CD14-positive monocyte (primary cell): ENCODE measurements around the gene SCN2A. TPM values are rescaled to one million over a fixed set of nuclear protein-coding genes. Genes with fewer than 3 reads are reported as not detected.

Source experiments
- DNase-seq, 3 donors: peaks; one replicate each; pipeline ENCODE4 v3.0.0-alpha.2; 2011 to 2022
- H2AFZ ChIP-seq: 2 replicates; pipeline ENCODE4 v1.6.0; 2012; ENCODE audit warnings: mild to moderate bottlenecking, low read depth, low read length, inconsistent platforms; ENCODE audit not compliant: insufficient read depth, poor library complexity, severe bottlenecking
- H3K27ac ChIP-seq, 2 donors: 1 replicate in 1 of 2; 2 replicates in 1 of 2; pipeline ENCODE4 v1.5.1; 2012 to 2013; ENCODE audit warnings: low read length in 2 of 2, control low read depth in 1 of 2, inconsistent platforms in 1 of 2, low read depth in 1 of 2, mild to moderate bottlenecking in 1 of 2
- H3K27me3 ChIP-seq, 2 donors: one replicate each; pipeline versions ENCODE4 v1.6.0 to v1.6.1; 2011 to 2013; ENCODE audit warnings: low read length in 2 of 2; ENCODE audit not compliant: control insufficient read depth in 2 of 2, insufficient read depth in 2 of 2
- H3K36me3 ChIP-seq, 2 donors: replicated peaks in 1 of 2; 1 replicate in 1 of 2; 2 replicates in 1 of 2; pipeline versions ENCODE4 v1.5.1 to v1.6.1; 2012 to 2013; ENCODE audit warnings: low read length in 2 of 2, control low read depth in 1 of 2, inconsistent platforms in 1 of 2, mild to moderate bottlenecking in 1 of 2; ENCODE audit not compliant: insufficient read depth in 2 of 2, control insufficient read depth in 1 of 2
- H3K4me1 ChIP-seq, 2 donors: 1 replicate in 1 of 2; 2 replicates in 1 of 2; pipeline versions ENCODE4 v1.5.1 to v1.6.1; 2012 to 2013; ENCODE audit warnings: low read length in 2 of 2, control low read depth in 1 of 2, inconsistent platforms in 1 of 2, mild to moderate bottlenecking in 1 of 2, moderate library complexity in 1 of 2; ENCODE audit not compliant: insufficient read depth in 2 of 2, control insufficient read depth in 1 of 2
- H3K4me2 ChIP-seq: replicated peaks from 2 replicates; pipeline ENCODE3; 2012; ENCODE audit warnings: low read length, moderate library complexity, mild to moderate bottlenecking; ENCODE audit not compliant: poor library complexity, severe bottlenecking; ENCODE audit errors: extremely low read depth
- H3K4me3 ChIP-seq, 3 experiments: fragments of 200-600 bp in 1 of 3; sonication (generic) in 1 of 3; replicated peaks in 1 of 3; 1 replicate in 2 of 3; 2 replicates in 1 of 3; pipeline ENCODE4 v1.5.1; 2011 to 2013; ENCODE audit warnings: low read length in 3 of 3, mild to moderate bottlenecking in 3 of 3, control low read depth in 2 of 3, low read depth in 2 of 3, inconsistent platforms in 1 of 3, moderate library complexity in 1 of 3
- H3K79me2 ChIP-seq: 2 replicates; pipeline ENCODE4 v1.6.0; 2012; ENCODE audit warnings: mild to moderate bottlenecking, control low read depth, inconsistent platforms, low read length, moderate library complexity; ENCODE audit not compliant: insufficient read depth
- H3K9ac ChIP-seq: 2 replicates; pipeline ENCODE4 v1.6.0; 2017; ENCODE audit warnings: low read length, mild to moderate bottlenecking; ENCODE audit not compliant: insufficient read depth, poor library complexity, severe bottlenecking
- H3K9me3 ChIP-seq, 2 donors: replicated peaks in 1 of 2; 1 replicate in 1 of 2; 2 replicates in 1 of 2; pipeline versions ENCODE4 v1.5.1 to v1.6.1; 2012 to 2013; ENCODE audit warnings: low read length in 2 of 2, control low read depth in 1 of 2; ENCODE audit not compliant: control insufficient read depth in 1 of 2, insufficient read depth in 1 of 2
- H4K20me1 ChIP-seq: 2 replicates; pipeline ENCODE4 v1.6.0; 2012; ENCODE audit warnings: mild to moderate bottlenecking, low read length, control low read depth, moderate library complexity; ENCODE audit not compliant: insufficient read depth
- H3K27ac Mint-ChIP-seq, 7 donors: one replicate each; pipeline ENCODE4 v1.8.0; 2020; ENCODE audit warnings: mild to moderate bottlenecking in 7 of 7, mixed read lengths in 7 of 7, moderate library complexity in 6 of 7, inconsistent platforms in 2 of 7
- H3K27me3 Mint-ChIP-seq, 3 donors: one replicate each; pipeline ENCODE4 v1.8.0; 2021 to 2022; ENCODE audit warnings: low read depth in 3 of 3, mild to moderate bottlenecking in 3 of 3, mixed read lengths in 3 of 3, moderate library complexity in 3 of 3, inconsistent platforms in 1 of 3
- H3K36me3 Mint-ChIP-seq, 2 donors: one replicate each; pipeline ENCODE4 v1.8.0; 2020; ENCODE audit warnings: mixed read lengths in 2 of 2, inconsistent platforms in 1 of 2, mild to moderate bottlenecking in 1 of 2
- H3K4me1 Mint-ChIP-seq: one replicate; pipeline ENCODE4 v1.8.0; 2020; ENCODE audit warnings: mild to moderate bottlenecking, mixed read lengths
- H3K4me3 Mint-ChIP-seq, 2 donors: one replicate each; pipeline ENCODE4 v1.8.0; 2020; ENCODE audit warnings: mild to moderate bottlenecking in 2 of 2, mixed read lengths in 2 of 2, moderate library complexity in 1 of 2
- H3K9me3 Mint-ChIP-seq, 7 donors: one replicate each; pipeline ENCODE4 v1.8.0; 2020 to 2022; ENCODE audit warnings: mixed read lengths in 7 of 7, mild to moderate bottlenecking in 6 of 7, moderate library complexity in 6 of 7, inconsistent platforms in 2 of 7
- WGBS: methylation state at CpG from one replicate; pipeline ENCODE4 v1.1.5; 2013; ENCODE audit warnings: missing lambda C conversion rate; ENCODE audit not compliant: insufficient coverage; 5-methylcytosine and 5-hydroxymethylcytosine counted together
- intact Hi-C, 2 donors: fragments of 100-400 bp; cut with micrococcal nuclease; formaldehyde crosslinking; loops; one replicate each; pipeline versions ENCODE4 v1.15.0 to v1.15.1; 2023
- polyA plus RNA-seq, 3 donors: library from polyadenylated mRNA; depleted of rRNA in 1 of 3; unstranded in 2 of 3; stranded (reverse) in 1 of 3; fragments of 300-500 nt in 2 of 3; fragments of >200 nt in 1 of 3; fragmentation: Illumina TruSeq in 2 of 3; gene quantifications; 1 replicate in 2 of 3; 2 replicates in 1 of 3; pipeline ENCODE4 v1.2.3, GENCODE V29; 2012 to 2021
- TF ChIP-seq, protein P1 (sequence below): fragments of 200-600 bp; IDR thresholded peaks from one replicate; pipeline ENCODE4 v1.8.0; 2022; ENCODE audit warnings: antibody characterized with exemption, mild to moderate bottlenecking

The SCN2A gene
- polyA plus RNA-seq, 3 donors: not detected

- no peak overlapping the region for H3K4me2 ChIP-seq
- intact Hi-C loops: no loop called here
- peaks cover 0 to 16% of the 10 kb centered on the region in 2 donors for H3K9me3 ChIP-seq
- no peaks in the 10 kb centered on the region for H4K20me1 ChIP-seq
- no peak overlapping the region for H3K4me3 Mint-ChIP-seq
- H2AFZ ChIP-seq: no peak overlapping the region
- 0% methylated on average over 1 of the region's 1 CpG for WGBS
- no peaks in the 10 kb centered on the region for H3K4me1 ChIP-seq
- no peaks in the 10 kb centered on the region for H3K27me3 Mint-ChIP-seq
- H3K36me3 ChIP-seq: no peaks in the 10 kb centered on the region
- no peaks in the 10 kb centered on the region for H3K27me3 ChIP-seq
- no peak for DNase-seq
- no peak overlapping the region for H3K27ac Mint-ChIP-seq
- no peak overlapping the region for H3K4me3 ChIP-seq
- TF ChIP-seq, protein P1, sequence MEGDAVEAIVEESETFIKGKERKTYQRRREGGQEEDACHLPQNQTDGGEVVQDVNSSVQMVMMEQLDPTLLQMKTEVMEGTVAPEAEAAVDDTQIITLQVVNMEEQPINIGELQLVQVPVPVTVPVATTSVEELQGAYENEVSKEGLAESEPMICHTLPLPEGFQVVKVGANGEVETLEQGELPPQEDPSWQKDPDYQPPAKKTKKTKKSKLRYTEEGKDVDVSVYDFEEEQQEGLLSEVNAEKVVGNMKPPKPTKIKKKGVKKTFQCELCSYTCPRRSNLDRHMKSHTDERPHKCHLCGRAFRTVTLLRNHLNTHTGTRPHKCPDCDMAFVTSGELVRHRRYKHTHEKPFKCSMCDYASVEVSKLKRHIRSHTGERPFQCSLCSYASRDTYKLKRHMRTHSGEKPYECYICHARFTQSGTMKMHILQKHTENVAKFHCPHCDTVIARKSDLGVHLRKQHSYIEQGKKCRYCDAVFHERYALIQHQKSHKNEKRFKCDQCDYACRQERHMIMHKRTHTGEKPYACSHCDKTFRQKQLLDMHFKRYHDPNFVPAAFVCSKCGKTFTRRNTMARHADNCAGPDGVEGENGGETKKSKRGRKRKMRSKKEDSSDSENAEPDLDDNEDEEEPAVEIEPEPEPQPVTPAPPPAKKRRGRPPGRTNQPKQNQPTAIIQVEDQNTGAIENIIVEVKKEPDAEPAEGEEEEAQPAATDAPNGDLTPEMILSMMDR: no peak
- H3K27ac ChIP-seq: no peak overlapping the region
- H3K9me3 Mint-ChIP-seq: peaks cover 0 to 7% (median 3%) of the 10 kb centered on the region in 7 donors
- H3K4me1 Mint-ChIP-seq: no peaks in the 10 kb centered on the region
- no peaks in the 10 kb centered on the region for H3K79me2 ChIP-seq
- no peak overlapping the region for H3K9ac ChIP-seq
- H3K36me3 Mint-ChIP-seq: no peaks in the 10 kb centered on the region
These were observed 189.7 kb downstream of the SCN2A start for GRCh38 chr2:165428926-165429325.

GRCh38 chr2:165431014-165431413 is 191.8 kb downstream of the SCN2A start:
- H2AFZ ChIP-seq: no peak overlapping the region
- intact Hi-C loops: no loop called here
- H3K4me2 ChIP-seq: no peak overlapping the region
- no peak overlapping the region for H3K27ac Mint-ChIP-seq
- H3K9me3 ChIP-seq: peaks cover 0 to 16% of the 10 kb centered on the region in 2 donors
- peaks cover 0 to 6% (median 3%) of the 10 kb centered on the region in 7 donors for H3K9me3 Mint-ChIP-seq
- no peak for DNase-seq
- no peaks in the 10 kb centered on the region for H4K20me1 ChIP-seq
- no peaks in the 10 kb centered on the region for H3K36me3 ChIP-seq
- H3K27ac ChIP-seq: no peak overlapping the region
- TF ChIP-seq, protein P1: no peak
- H3K4me3 ChIP-seq: no peak overlapping the region
- H3K27me3 ChIP-seq: no peaks in the 10 kb centered on the region
- no peaks in the 10 kb centered on the region for H3K4me1 Mint-ChIP-seq
- no peaks in the 10 kb centered on the region for H3K36me3 Mint-ChIP-seq
- no peaks in the 10 kb centered on the region for H3K27me3 Mint-ChIP-seq
- no peak overlapping the region for H3K4me3 Mint-ChIP-seq
- no peak overlapping the region for H3K9ac ChIP-seq
- no peaks in the 10 kb centered on the region for H3K4me1 ChIP-seq
- no peaks in the 10 kb centered on the region for H3K79me2 ChIP-seq
